Muscle layer of colon (tissue), 2 donors: ENCODE results near the gene ABCD3.

Experiments
- H3K27ac ChIP-seq: one replicate; pipeline ENCODE4 v1.7.0; 2013; ENCODE audit warnings: low read depth, mild to moderate bottlenecking, low read length, moderate library complexity
- H3K27me3 ChIP-seq, 2 donors: one replicate each; pipeline ENCODE4 v1.7.0; 2013; ENCODE audit warnings: low read length in 2 of 2, mild to moderate bottlenecking in 2 of 2; ENCODE audit not compliant: insufficient read depth in 2 of 2, control insufficient read depth in 1 of 2
- H3K36me3 ChIP-seq: one replicate; pipeline ENCODE4 v1.7.0; 2013; ENCODE audit warnings: mild to moderate bottlenecking, low read length; ENCODE audit not compliant: insufficient read depth
- H3K4me1 ChIP-seq: one replicate; pipeline ENCODE4 v1.7.0; 2013; ENCODE audit warnings: mild to moderate bottlenecking, low read length; ENCODE audit not compliant: insufficient read depth
- H3K4me3 ChIP-seq, 2 donors: one replicate each; pipeline ENCODE4 v1.7.0; 2013; ENCODE audit warnings: low read length in 2 of 2, low read depth in 1 of 2, mild to moderate bottlenecking in 1 of 2, moderate library complexity in 1 of 2
- H3K9ac ChIP-seq: one replicate; pipeline ENCODE4 v1.7.0; 2013; ENCODE audit warnings: low read length
- H3K9me3 ChIP-seq: one replicate; pipeline ENCODE4 v1.7.0; 2013; ENCODE audit warnings: mild to moderate bottlenecking, low read length
- donor health status: abdominal sarcoma.
- donor health status: Adenocarcinoma of cecum.

Gene ABCD3

GRCh38 chr1:94504601-94505000 lies 86.4 kb downstream of the ABCD3 start:
- Histone ChIP-seq H3K27ac (no peak overlapping the region), H3K27me3 (no peaks in the 10 kb centered on the region), H3K36me3 (peaks cover 22% of the 10 kb centered on the region), H3K4me1 (no peaks in the 10 kb centered on the region), H3K4me3 (no peak overlapping the region), H3K9me3 (no peaks in the 10 kb centered on the region), H3K9ac (no peak overlapping the region)

DNA sequence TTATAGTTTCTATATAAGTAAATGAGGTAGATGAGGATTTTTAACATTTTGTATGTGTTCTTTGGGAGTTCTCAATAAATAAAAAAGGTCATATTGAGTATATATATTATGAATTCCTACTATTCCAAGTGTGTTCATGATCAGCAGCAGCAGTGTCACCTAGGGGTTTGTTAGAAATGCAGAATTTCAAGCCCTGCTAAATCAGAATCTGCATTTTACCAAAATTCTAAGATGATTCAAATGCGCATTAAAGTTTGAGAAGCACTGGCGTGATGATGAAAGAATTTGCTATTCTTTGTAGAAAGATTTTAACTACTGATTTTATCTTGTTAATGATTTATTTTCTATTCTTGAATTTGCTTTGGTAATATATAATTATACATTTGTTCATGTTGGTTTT lies 94.6 kb downstream of the ABCD3 start:
- H3K27ac ChIP-seq: no peak overlapping the region
- H3K4me3 ChIP-seq: no peak overlapping the region
- no peak overlapping the region for H3K9ac ChIP-seq
- no peaks in the 10 kb centered on the region for H3K36me3 ChIP-seq
- no peaks in the 10 kb centered on the region for H3K4me1 ChIP-seq
- no peaks in the 10 kb centered on the region for H3K27me3 ChIP-seq
- H3K9me3 ChIP-seq: no peaks in the 10 kb centered on the region

GRCh38 chr1:94514095-94514727 lies 96.0 kb downstream of the ABCD3 start:
- no peak overlapping the region for H3K27ac ChIP-seq
- H3K9ac ChIP-seq: no peak overlapping the region
- no peaks in the 10 kb centered on the region for H3K27me3 ChIP-seq
- H3K4me3 ChIP-seq: no peak overlapping the region
- H3K9me3 ChIP-seq: no peaks in the 10 kb centered on the region
- no peaks in the 10 kb centered on the region for H3K36me3 ChIP-seq
- no peaks in the 10 kb centered on the region for H3K4me1 ChIP-seq

GRCh38 chr1:94515296-94515947 lies 97.2 kb downstream of the ABCD3 start:
- Histone ChIP-seq H3K27ac (no peak overlapping the region), H3K9ac (no peak overlapping the region), H3K36me3 (no peaks in the 10 kb centered on the region), H3K4me1 (no peaks in the 10 kb centered on the region), H3K4me3 (no peak overlapping the region), H3K27me3 (no peaks in the 10 kb centered on the region), H3K9me3 (no peaks in the 10 kb centered on the region)

GRCh38 chr1:94519351-94519750 lies 101.2 kb downstream of the ABCD3 start:
- H3K9me3 ChIP-seq: no peaks in the 10 kb centered on the region
- no peaks in the 10 kb centered on the region for H3K36me3 ChIP-seq
- H3K9ac ChIP-seq: no peak overlapping the region
- H3K27me3 ChIP-seq: no peaks in the 10 kb centered on the region
- no peak overlapping the region for H3K27ac ChIP-seq
- H3K4me1 ChIP-seq: no peaks in the 10 kb centered on the region
- H3K4me3 ChIP-seq: no peak overlapping the region

GRCh38 chr1:94522304-94522703 lies 104.1 kb downstream of the ABCD3 start:
- Histone ChIP-seq H3K4me1 (no peaks in the 10 kb centered on the region), H3K4me3 (no peak overlapping the region), H3K27me3 (no peaks in the 10 kb centered on the region), H3K9ac (no peak overlapping the region), H3K9me3 (no peaks in the 10 kb centered on the region), H3K27ac (no peak overlapping the region), H3K36me3 (no peaks in the 10 kb centered on the region)

DNA sequence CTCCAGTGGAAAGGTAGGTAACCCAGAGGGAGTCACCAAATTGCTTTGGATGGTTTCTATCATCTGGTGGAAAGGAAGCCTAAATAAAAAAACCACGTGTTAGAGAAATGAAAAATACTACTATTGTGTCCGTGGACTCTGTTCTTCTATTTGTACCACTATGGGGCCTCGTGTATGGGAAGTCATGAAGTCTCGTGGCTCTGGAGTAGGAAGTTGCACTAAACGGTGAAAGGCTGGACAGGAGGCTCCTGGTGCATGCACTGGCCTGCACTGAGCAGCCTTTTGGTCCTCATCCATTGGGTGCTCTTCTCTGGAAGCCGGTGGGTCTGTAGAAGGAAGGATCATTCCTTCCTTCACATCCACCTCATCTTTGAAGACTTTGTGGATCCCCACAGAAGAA lies 106.3 kb downstream of the ABCD3 start:
- Histone ChIP-seq H3K4me3 (no peak overlapping the region), H3K9ac (no peak overlapping the region), H3K4me1 (no peaks in the 10 kb centered on the region), H3K27me3 (no peaks in the 10 kb centered on the region), H3K36me3 (no peaks in the 10 kb centered on the region), H3K9me3 (no peaks in the 10 kb centered on the region), H3K27ac (no peak overlapping the region)

- H3K27ac ChIP-seq: no peak overlapping the region
- H3K36me3 ChIP-seq: no peaks in the 10 kb centered on the region
- no peaks in the 10 kb centered on the region for H3K27me3 ChIP-seq
- no peak overlapping the region for H3K4me3 ChIP-seq
- H3K9me3 ChIP-seq: no peaks in the 10 kb centered on the region
- no peaks in the 10 kb centered on the region for H3K4me1 ChIP-seq
- no peak overlapping the region for H3K9ac ChIP-seq
Observed at GRCh38 chr1:94526152-94526980, 108.2 kb downstream of the ABCD3 start.

DNA sequence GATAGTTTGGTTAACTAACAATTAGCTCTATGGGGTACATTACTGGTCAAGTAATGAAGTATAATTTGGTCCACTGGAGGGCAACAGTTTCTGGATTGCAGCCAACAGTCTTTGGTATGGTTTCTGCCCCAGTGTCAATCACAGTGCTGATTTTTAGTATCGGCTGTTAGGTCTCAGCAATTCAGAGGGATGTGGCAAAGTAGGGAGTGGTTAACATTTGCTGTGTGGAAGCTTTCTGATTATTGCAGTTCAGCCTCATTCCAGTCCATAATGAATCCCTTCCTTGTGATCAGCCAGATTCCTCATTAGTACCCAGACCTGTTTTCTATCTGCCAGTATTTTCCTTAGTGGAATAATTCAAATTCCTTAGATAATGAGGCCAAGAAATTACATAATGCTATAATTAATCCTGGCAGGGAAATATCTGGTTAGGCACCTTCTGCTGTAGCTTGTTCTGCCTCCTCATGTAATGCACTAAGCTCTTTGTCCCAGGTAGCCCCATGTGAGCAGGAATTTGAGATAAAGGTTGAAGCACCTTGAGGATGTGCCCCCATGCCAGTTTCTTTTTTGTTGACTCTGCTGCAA lies 109.3 kb downstream of the ABCD3 start:
- Histone ChIP-seq H3K27me3 (no peaks in the 10 kb centered on the region), H3K36me3 (no peaks in the 10 kb centered on the region), H3K9ac (no peak overlapping the region), H3K27ac (no peak overlapping the region), H3K4me3 (no peak overlapping the region), H3K9me3 (no peaks in the 10 kb centered on the region), H3K4me1 (no peaks in the 10 kb centered on the region)

DNA sequence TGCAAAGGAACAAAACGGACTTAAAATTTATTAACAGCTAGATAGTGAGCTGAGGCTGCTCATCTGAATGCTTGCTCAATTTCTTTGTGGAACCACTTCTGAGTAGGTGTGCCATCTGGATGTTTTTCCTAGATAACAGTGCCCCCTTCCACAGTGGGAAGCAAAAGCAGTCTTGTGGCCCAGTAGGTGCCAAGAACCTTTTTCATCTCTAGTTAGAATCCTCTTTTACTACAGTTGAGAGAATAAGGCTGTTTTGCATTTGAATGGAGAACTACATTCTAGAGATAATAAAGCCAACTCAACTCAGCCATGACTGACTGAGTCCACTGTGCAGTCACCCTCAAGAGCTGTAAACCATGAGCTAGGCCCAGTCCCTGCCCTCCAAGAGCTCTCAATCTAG lies 110.1 kb downstream of the ABCD3 start:
- no peak overlapping the region for H3K4me3 ChIP-seq
- no peaks in the 10 kb centered on the region for H3K27me3 ChIP-seq
- no peaks in the 10 kb centered on the region for H3K36me3 ChIP-seq
- H3K27ac ChIP-seq: no peak overlapping the region
- no peaks in the 10 kb centered on the region for H3K4me1 ChIP-seq
- H3K9ac ChIP-seq: no peak overlapping the region
- no peaks in the 10 kb centered on the region for H3K9me3 ChIP-seq

- no peaks in the 10 kb centered on the region for H3K36me3 ChIP-seq
- no peak overlapping the region for H3K27ac ChIP-seq
- H3K4me3 ChIP-seq: no peak overlapping the region
- no peaks in the 10 kb centered on the region for H3K9me3 ChIP-seq
- no peaks in the 10 kb centered on the region for H3K27me3 ChIP-seq
- H3K9ac ChIP-seq: no peak overlapping the region
- no peaks in the 10 kb centered on the region for H3K4me1 ChIP-seq
Observed at GRCh38 chr1:94528826-94529225, 110.6 kb downstream of the ABCD3 start.
